ENCODE data around the gene TRAPPC2L. TPM values are rescaled to one million over a fixed set of nuclear protein-coding genes. Genes with fewer than 3 reads are reported as not detected.

TRAPPC2L gene
- total RNA-seq, 2 donors from 2014 or later, result 23.7 to 38.9 TPM

DNA sequence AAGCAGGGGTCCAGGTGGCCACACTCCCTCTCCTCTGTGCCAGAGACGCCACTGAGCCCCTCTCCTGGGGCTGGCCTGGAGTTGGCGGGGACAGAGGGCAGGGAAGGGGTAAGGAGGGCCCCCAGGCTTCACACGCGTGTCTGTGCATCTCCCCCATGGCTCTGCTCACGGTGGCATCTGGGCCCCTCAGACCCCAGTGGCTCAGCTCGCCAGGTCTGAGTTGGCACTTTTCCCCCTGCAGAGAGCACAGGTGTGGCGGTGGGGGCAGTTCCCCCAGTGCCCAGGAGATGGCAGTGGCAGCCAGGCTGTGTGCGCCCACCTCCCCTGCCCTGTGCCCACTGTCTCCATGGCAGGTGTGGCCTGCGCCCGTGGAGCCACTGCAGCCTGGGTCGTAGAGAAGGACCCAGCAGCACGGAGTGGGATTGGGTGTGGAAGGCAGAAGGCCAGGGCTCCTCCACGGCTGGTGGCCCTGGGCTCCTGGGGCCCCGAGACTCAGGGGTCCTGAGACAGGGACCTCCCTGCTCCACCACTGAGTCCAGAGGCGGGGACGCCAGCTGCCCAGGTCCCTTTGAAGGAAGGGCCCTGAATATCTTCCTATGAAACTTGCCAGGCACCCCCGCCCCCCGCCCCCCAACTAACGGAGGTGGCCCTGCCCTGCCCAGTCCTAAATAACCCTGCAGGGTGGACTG lies 40.9 kb upstream of the TRAPPC2L start:
- DNase-seq (ENCODE audit: low spot score), result no peak
- intact Hi-C loops (cut with DNase I), result no loop called here

DNA sequence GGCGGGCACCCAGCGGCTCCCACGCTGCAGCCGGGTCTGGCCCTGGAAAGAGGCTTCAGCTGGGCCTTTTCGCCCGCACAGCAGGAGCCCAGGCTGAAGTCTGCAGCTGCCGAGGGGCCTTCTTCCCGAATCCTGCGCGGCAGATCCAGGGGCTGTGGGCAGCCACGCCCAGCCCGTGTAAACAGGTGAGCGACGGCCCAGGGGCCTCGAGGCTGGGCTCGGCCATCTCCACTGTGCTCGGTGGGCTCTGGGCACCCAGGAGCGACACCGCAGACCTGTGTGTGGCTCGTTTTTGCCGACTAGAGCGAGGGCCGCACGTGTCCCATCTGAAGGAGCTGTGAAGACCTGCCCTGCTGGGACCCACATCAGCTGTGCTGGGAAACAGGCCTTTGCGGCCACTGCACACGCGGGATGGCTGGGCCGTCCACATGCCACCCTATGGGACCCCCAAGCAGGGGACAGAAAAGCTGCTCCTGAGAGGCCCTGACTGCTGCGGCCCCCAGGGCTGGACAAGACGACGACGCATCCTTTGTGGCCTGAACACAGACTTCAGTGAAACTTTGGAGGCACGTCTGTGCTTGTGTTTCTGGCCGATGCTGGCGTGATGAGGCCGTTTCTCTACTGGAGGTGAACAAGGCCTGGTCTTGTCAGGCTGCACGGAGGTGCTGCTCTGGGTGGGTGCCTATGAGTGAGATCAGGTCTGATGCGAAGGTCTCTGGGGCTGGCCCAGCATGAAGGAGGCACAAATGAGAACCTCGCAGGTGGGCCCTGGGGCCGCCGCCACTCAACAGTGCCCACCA lies 40.0 kb upstream of the TRAPPC2L start:
- no peak overlapping the region for H3K27ac ChIP-seq
- no peaks in the 10 kb centered on the region for H3K9me3 ChIP-seq
- intact Hi-C loops (cut with DNase I), result no loop called here
- 67% methylated on average over 24 of the region's 41 CpGs for WGBS
- TF ChIP-seq, protein P1, sequence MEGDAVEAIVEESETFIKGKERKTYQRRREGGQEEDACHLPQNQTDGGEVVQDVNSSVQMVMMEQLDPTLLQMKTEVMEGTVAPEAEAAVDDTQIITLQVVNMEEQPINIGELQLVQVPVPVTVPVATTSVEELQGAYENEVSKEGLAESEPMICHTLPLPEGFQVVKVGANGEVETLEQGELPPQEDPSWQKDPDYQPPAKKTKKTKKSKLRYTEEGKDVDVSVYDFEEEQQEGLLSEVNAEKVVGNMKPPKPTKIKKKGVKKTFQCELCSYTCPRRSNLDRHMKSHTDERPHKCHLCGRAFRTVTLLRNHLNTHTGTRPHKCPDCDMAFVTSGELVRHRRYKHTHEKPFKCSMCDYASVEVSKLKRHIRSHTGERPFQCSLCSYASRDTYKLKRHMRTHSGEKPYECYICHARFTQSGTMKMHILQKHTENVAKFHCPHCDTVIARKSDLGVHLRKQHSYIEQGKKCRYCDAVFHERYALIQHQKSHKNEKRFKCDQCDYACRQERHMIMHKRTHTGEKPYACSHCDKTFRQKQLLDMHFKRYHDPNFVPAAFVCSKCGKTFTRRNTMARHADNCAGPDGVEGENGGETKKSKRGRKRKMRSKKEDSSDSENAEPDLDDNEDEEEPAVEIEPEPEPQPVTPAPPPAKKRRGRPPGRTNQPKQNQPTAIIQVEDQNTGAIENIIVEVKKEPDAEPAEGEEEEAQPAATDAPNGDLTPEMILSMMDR (IDR thresholded peaks at IDR 0.05), result no peak
- TF ChIP-seq POLR2A (IDR thresholded peaks at IDR 0.05) (no peak), POLR2AphosphoS5 (IDR thresholded peaks at IDR 0.05) (no peak)
- DNase-seq (ENCODE audit: low spot score), result no peak
- no peaks in the 10 kb centered on the region for H3K4me1 ChIP-seq (replicated peaks)
- no peaks in the 10 kb centered on the region for H3K27me3 ChIP-seq (replicated peaks; ENCODE audit: insufficient read depth)
- H3K36me3 ChIP-seq, result peaks cover 0 to 8% of the 10 kb centered on the region in 2 donors
- no peak overlapping the region for H3K4me3 ChIP-seq

More for the DNA sequence above, 40.9 kb upstream of the TRAPPC2L start:
- 50% methylated on average over 17 of the region's 19 CpGs for WGBS
- H3K9me3 ChIP-seq, result no peaks in the 10 kb centered on the region
- H3K36me3 ChIP-seq, result no peaks in the 10 kb centered on the region
- no peak overlapping the region for H3K4me3 ChIP-seq
- no peaks in the 10 kb centered on the region for H3K4me1 ChIP-seq (replicated peaks)
- no peaks in the 10 kb centered on the region for H3K27me3 ChIP-seq (replicated peaks; ENCODE audit: insufficient read depth)
- TF ChIP-seq POLR2AphosphoS5 (IDR thresholded peaks at IDR 0.05) (no peak), POLR2A (IDR thresholded peaks at IDR 0.05) (no peak)
- TF ChIP-seq, protein P1 (IDR thresholded peaks at IDR 0.05), result peak; percentile 30 to 85 (median 68)
- H3K27ac ChIP-seq, result no peak overlapping the region

DNA sequence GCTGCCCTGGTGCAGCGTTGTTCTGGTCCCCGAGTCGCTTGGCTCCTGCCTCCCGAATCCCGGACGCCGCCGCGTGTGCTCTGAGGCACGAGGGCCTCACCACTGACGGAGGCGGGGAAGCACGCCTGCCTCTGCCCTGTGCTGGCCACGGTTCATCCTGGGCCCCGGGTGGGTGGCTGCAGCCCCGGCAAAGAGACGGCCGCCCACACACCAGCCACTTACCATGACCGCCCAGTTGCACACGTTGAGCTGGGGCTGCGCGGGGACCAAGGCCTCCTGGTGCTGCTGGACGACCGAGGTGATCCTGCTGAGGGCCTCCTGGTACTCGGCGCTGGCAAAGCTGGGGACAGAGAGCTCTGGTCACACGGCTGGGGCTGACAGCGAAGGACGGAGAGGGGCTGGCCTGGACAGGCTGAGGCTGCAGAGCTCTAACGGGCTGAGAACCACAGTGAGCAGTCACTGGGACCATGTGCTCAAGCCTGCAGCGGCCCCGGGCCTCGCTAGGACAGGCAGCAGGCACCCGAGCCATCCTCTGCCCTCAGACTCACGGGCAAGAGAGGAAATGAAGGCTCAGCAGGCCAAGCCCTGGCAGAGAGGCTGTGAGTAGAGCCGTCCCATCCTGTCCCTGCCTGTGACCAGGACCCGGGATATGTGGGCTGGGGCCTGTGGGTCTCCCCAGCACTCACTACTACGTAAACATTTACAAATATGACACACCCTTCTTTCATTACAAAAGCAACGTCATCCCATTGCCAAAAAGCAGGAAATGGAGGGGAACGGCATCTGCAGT lies 38.9 kb upstream of the TRAPPC2L start:
- intact Hi-C loops (cut with DNase I), result no loop called here
- H3K36me3 ChIP-seq, result peaks cover 0 to 8% of the 10 kb centered on the region in 2 donors
- no peaks in the 10 kb centered on the region for H3K4me1 ChIP-seq (replicated peaks)
- DNase-seq (ENCODE audit: low spot score), result no peak
- no peaks in the 10 kb centered on the region for H3K27me3 ChIP-seq (replicated peaks; ENCODE audit: insufficient read depth)
- WGBS, result 85% methylated on average over 32 of the region's 40 CpGs
- no peak for TF ChIP-seq POLR2AphosphoS5 (IDR thresholded peaks at IDR 0.05)
- no peak for TF ChIP-seq POLR2A (IDR thresholded peaks at IDR 0.05)
- no peaks in the 10 kb centered on the region for H3K9me3 ChIP-seq
- no peak overlapping the region for H3K4me3 ChIP-seq
- H3K27ac ChIP-seq, result no peak overlapping the region

DNA sequence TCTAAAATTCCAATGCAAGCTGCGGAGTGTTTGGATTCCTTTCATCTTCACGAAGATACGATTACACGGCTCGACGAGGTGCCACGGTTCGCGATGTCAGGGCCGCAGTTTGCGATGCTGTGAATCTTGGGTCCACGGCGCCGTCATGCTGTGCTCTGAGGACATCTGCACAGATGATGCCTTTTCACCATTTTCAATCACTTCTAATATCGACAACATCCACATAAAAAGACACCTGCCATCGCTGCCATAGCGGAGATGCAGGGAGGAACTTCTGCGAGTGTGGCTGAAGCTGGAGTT lies 38.4 kb upstream of the TRAPPC2L start:
- Histone ChIP-seq H3K27ac (no peak overlapping the region), H3K36me3 (peaks cover 0 to 8% of the 10 kb centered on the region in 2 donors), H3K4me3 (no peak overlapping the region), H3K27me3 (replicated peaks; ENCODE audit: insufficient read depth) (no peaks in the 10 kb centered on the region), H3K9me3 (no peaks in the 10 kb centered on the region), H3K4me1 (replicated peaks) (no peaks in the 10 kb centered on the region)
- intact Hi-C loops (cut with DNase I), result no loop called here
- no peak for DNase-seq (ENCODE audit: low spot score)
- TF ChIP-seq POLR2AphosphoS5 (IDR thresholded peaks at IDR 0.05) (no peak), POLR2A (IDR thresholded peaks at IDR 0.05) (no peak)
- TF ChIP-seq, protein P1 (IDR thresholded peaks at IDR 0.05), result no peak
- 69% methylated on average over 18 of the region's 18 CpGs for WGBS

DNA sequence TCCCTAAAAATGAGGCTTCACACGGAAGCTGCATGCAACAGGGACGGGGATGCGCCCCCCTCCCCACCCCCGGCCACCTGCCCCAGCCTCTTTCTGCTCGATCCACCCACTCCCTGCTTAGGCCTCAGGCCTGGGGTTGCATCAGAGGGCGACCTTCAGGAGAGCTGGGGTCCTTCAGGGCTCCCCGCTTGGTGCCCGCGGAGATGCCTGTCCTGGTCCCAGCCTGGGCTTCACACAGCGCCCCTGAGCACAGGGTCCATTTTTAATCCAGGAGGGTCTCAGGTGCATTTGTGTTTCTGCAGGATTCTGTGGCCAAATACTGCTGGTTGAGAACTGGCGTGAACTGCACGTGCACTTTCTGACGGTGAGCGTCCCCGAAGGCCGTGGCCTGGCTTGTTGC lies 37.8 kb upstream of the TRAPPC2L start:
- TF ChIP-seq POLR2AphosphoS5 (IDR thresholded peaks at IDR 0.05), result no peak
- TF ChIP-seq, protein P1 (IDR thresholded peaks at IDR 0.05), result no peak
- peaks cover 0 to 8% of the 10 kb centered on the region in 2 donors for H3K36me3 ChIP-seq
- DNase-seq (ENCODE audit: low spot score), result no peak
- 87% methylated on average over 16 of the region's 16 CpGs for WGBS
- H3K4me1 ChIP-seq (replicated peaks), result no peaks in the 10 kb centered on the region
- H3K4me3 ChIP-seq, result no peak overlapping the region
- no peaks in the 10 kb centered on the region for H3K27me3 ChIP-seq (replicated peaks; ENCODE audit: insufficient read depth)
- H3K27ac ChIP-seq, result no peak overlapping the region
- H3K9me3 ChIP-seq, result no peaks in the 10 kb centered on the region
- intact Hi-C loops (cut with DNase I), result no loop called here
